Hippocampal formation (tissue), 2 donors: Measurements from ENCODE around the gene CGNL1.

ENCODE experiments used
- DNase-seq, 2 donors: peaks; one replicate each; lab custom pipeline; 2025; lab: John Stamatoyannopoulos, UW

CGNL1 gene

GRCh38 chr15:57596301-57596855 lies 220.1 kb downstream of the CGNL1 start:
- no peak for DNase-seq

GRCh38 chr15:57596978-57597377 lies 220.7 kb downstream of the CGNL1 start:
- DNase-seq = no peak

GRCh38 chr15:57597431-57597830 lies 221.1 kb downstream of the CGNL1 start:
- DNase-seq = no peak

GRCh38 chr15:57598346-57598745 lies 222.0 kb downstream of the CGNL1 start:
- DNase-seq = no peak

DNA sequence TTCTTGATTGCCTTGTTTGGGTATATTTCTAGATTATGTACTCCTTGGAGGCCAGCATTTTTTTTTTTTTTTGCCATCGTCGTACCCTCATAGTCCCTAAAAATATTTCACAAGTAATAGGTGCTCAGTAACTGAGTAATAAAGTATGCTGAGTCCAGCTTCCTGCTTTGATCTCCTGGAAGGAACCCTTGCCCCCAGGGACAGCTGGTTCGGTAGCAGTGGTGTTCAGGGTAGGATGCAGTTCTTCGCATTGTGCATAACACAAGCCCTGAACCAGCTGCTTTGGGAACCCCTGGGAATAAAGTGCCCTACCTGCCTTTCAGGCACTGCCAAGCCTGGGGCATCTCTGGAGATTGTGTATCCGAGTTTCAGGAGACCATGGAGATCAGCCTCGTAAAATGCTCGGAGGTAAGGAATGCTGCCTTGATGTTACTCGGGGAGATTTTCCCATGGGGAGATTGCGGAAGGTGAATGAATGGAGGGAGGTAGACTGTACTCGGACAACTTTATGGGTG lies 223.0 kb downstream of the CGNL1 start:
- no peak for DNase-seq

DNA sequence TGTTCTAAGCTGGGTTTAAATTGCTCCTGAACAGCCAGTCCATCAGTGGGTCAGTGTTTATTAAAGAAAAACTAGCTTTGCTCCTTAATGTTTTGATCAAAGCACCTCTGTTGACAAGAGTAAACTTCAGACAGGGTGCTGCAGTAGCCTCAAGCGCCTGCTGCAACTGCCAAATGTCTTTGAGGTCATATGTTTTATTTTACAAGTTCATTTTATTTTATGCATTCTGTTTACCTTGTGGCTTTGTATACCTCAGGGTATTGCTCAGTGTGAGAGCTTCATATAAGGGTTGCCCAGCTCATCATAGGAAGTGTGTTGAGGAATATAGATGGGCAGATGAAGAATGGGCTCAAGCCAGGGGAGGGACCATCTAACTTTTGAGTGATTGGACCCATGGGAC lies 223.9 kb downstream of the CGNL1 start:
- no peak for DNase-seq
